Measurements from ENCODE around the gene ALKBH8. TPM values are rescaled to one million over a fixed set of nuclear protein-coding genes. Genes with fewer than 3 reads are reported as not detected.

The ALKBH8 gene
- polyA plus RNA-seq, 2 of the 4 experiments (the other 2 are of a cell fraction): 6.5 to 10.8 TPM

GRCh38 chr11:107550304-107550703 is 15.2 kb downstream of the ALKBH8 start:
- ChIA-PET CTCF (interaction anchor here (0.8 to 6.6 kb wide), 7 partner anchors 10 to 348 kb away, joined by 3 to 74 read pairs (median 4); partner anchors contain the start of gene ALKBH8), POLR2A (no interaction called here)
- H3K27ac ChIP-seq: no peak overlapping the region
- FAIRE-seq (no peak), ATAC-seq (no peak), DNase-seq (ENCODE audit: low read depth in 1 of 2, low spot score in 1 of 2) (no peak)
- H3K4me3 ChIP-seq: no peak overlapping the region
- H3K4me2 ChIP-seq: no peak overlapping the region
- H3K4me1 ChIP-seq: no peaks in the 10 kb centered on the region
- 89% methylated on average over 4 of the region's 4 CpGs for WGBS (ENCODE audit: missing lambda C conversion rate)
- H3K9me3 ChIP-seq: no peaks in the 10 kb centered on the region
- TF ChIP-seq ZFP36 (IDR thresholded peaks at IDR 0.05; ENCODE audit: borderline replicate concordance, partially characterized antibody) (no peak), RNF2 (IDR thresholded peaks at IDR 0.05; ENCODE audit: borderline replicate concordance, low read depth) (no peak), RFX5 (IDR thresholded peaks at IDR 0.05) (no peak), CBX2 (IDR thresholded peaks at IDR 0.05; ENCODE audit: borderline replicate concordance, low read depth) (no peak), HOXA7 (CRISPR knock-in tag; IDR thresholded peaks at IDR 0.05) (no peak), POLR2AphosphoS2 (conservative IDR thresholded peaks at IDR 0.05; ENCODE audit: low read length) (no peak), TP53 (CRISPR knock-in tag; IDR thresholded peaks at IDR 0.05) (no peak), CTCF (IDR thresholded peaks at IDR 0.05) (no peak), MAFK (IDR thresholded peaks at IDR 0.05; ENCODE audit: partially characterized antibody) (no peak), ZSCAN20 (CRISPR knock-in tag; IDR thresholded peaks at IDR 0.05) (no peak)

- DNase-seq (ENCODE audit: low read depth in 1 of 2, low spot score in 1 of 2): no peak
- TF ChIP-seq HEYL (CRISPR knock-in tag; IDR thresholded peaks at IDR 0.05): no peak
- TF ChIP-seq MAFK (IDR thresholded peaks at IDR 0.05; ENCODE audit: partially characterized antibody): no peak
- TF ChIP-seq ZFP36 (IDR thresholded peaks at IDR 0.05; ENCODE audit: borderline replicate concordance, partially characterized antibody): no peak
- no peak for TF ChIP-seq ATOH8 (CRISPR knock-in tag; IDR thresholded peaks at IDR 0.05; ENCODE audit: low read depth)
- no peak for TF ChIP-seq CBX2 (IDR thresholded peaks at IDR 0.05; ENCODE audit: borderline replicate concordance, low read depth)
- TF ChIP-seq HOXB5 (CRISPR knock-in tag; IDR thresholded peaks at IDR 0.05): no peak
- TF ChIP-seq BHLHE40 (IDR thresholded peaks at IDR 0.05; ENCODE audit: low read depth, low read length): no peak
- no peak for TF ChIP-seq HES2 (IDR thresholded peaks at IDR 0.05)
- TF ChIP-seq PBX3 (IDR thresholded peaks at IDR 0.05): no peak
- no peak for TF ChIP-seq POLR2AphosphoS2 (conservative IDR thresholded peaks at IDR 0.05; ENCODE audit: low read length)
- no peak for TF ChIP-seq NFE2L2 (conservative IDR thresholded peaks at IDR 0.05; ENCODE audit: low read length)
- TF ChIP-seq USF2 (IDR thresholded peaks at IDR 0.05): no peak
- no peak for TF ChIP-seq REST (IDR thresholded peaks at IDR 0.05)
- no peak for TF ChIP-seq RARB (CRISPR knock-in tag; IDR thresholded peaks at IDR 0.05)
- no peak for TF ChIP-seq E2F6 (IDR thresholded peaks at IDR 0.05; ENCODE audit: borderline replicate concordance, low read depth)
- no peak for TF ChIP-seq JUNB (IDR thresholded peaks at IDR 0.05)
- TF ChIP-seq HMGXB4 (CRISPR knock-in tag; IDR thresholded peaks at IDR 0.05; ENCODE audit: borderline replicate concordance): no peak
- no peak for TF ChIP-seq CHD4 (IDR thresholded peaks at IDR 0.05; ENCODE audit: borderline replicate concordance)
- no peak for TF ChIP-seq SREBF2 (IDR thresholded peaks at IDR 0.05)
- no peak for TF ChIP-seq HOXA7 (CRISPR knock-in tag; IDR thresholded peaks at IDR 0.05)
- ATAC-seq: no peak
- CTCF ChIA-PET: interaction anchor here (0.8 to 6.6 kb wide), 8 partner anchors 10 to 348 kb away, joined by 3 to 74 read pairs (median 4); partner anchors contain the start of gene ALKBH8
- no peak overlapping the region for H3K4me2 ChIP-seq
- POLR2A ChIA-PET: no interaction called here
- no peaks in the 10 kb centered on the region for H3K9me3 ChIP-seq
- H3K4me3 ChIP-seq: no peak overlapping the region
- FAIRE-seq: no peak
- no peaks in the 10 kb centered on the region for H3K4me1 ChIP-seq
- no peak overlapping the region for H3K27ac ChIP-seq
- 98% methylated on average over 2 of the region's 2 CpGs for WGBS (ENCODE audit: missing lambda C conversion rate)
These were observed 15.6 kb downstream of the ALKBH8 start for GRCh38 chr11:107549954-107550285.
